Germinal center (tissue), 1 donor: Measurements from ENCODE around the gene CHRM1.
"Not testable (repeated sequence)": the region's sequence is repeated elsewhere in the genome, so short reads cannot be mapped to it uniquely, and the experiment has no call there.

ENCODE experiments used
- DNase-seq: peaks from one replicate; pipeline ENCODE4 v3.0.0; 2012; ENCODE audit warnings: mixed read lengths, low spot score

CHRM1 gene

GRCh38 chr11:62921201-62921572 is at the start of gene CHRM1:
CHRM1 (minus strand) TSS chr11:62921363; CDS start chr11:62911100, 10,263 bp downstream.
- DNase-seq: no peak

- no peak for DNase-seq
Measured at GRCh38 chr11:62965574-62965973, 44.4 kb upstream of the CHRM1 start.

- no peak for DNase-seq
Measured at GRCh38 chr11:62962391-62962790, 41.2 kb upstream of the CHRM1 start.

- DNase-seq: no peak
Measured at GRCh38 chr11:62961017-62961570, 39.9 kb upstream of the CHRM1 start.

GRCh38 chr11:62959422-62959980 is 38.3 kb upstream of the CHRM1 start:
- DNase-seq: no peak

- DNase-seq: no peak
Measured at GRCh38 chr11:62958547-62959421, 37.6 kb upstream of the CHRM1 start.

GRCh38 chr11:62957147-62957546 is 36.0 kb upstream of the CHRM1 start:
- DNase-seq: no peak

GRCh38 chr11:62954478-62954877 is 33.3 kb upstream of the CHRM1 start:
- no peak for DNase-seq

- DNase-seq: no peak
Measured at GRCh38 chr11:62953811-62954210, 32.6 kb upstream of the CHRM1 start.

- DNase-seq: no peak
Measured at GRCh38 chr11:62948765-62949320, 27.7 kb upstream of the CHRM1 start.

GRCh38 chr11:62945538-62945937 is 24.4 kb upstream of the CHRM1 start:
- not testable (repeated sequence) for DNase-seq

- not testable (repeated sequence) for DNase-seq
Measured at GRCh38 chr11:62937528-62937927, 16.4 kb upstream of the CHRM1 start.

GRCh38 chr11:62934496-62934785 is 13.3 kb upstream of the CHRM1 start:
- no peak for DNase-seq

GRCh38 chr11:62933750-62934495 is 12.8 kb upstream of the CHRM1 start:
- DNase-seq: no peak

GRCh38 chr11:62933285-62933684 is 12.1 kb upstream of the CHRM1 start:
- DNase-seq: no peak

GRCh38 chr11:62931499-62932278 is 10.5 kb upstream of the CHRM1 start:
- no peak for DNase-seq

GRCh38 chr11:62930666-62931065 is 9.5 kb upstream of the CHRM1 start:
- DNase-seq: no peak

GRCh38 chr11:62930157-62930556 is 9.0 kb upstream of the CHRM1 start:
- no peak for DNase-seq

GRCh38 chr11:62928011-62928410 is 6.8 kb upstream of the CHRM1 start:
- no peak for DNase-seq

- DNase-seq: no peak
Measured at GRCh38 chr11:62926680-62927455, 5.7 kb upstream of the CHRM1 start.
